ENCODE results near the gene MAGEA11. TPM values are rescaled to one million over a fixed set of nuclear protein-coding genes. Genes with fewer than 3 reads are reported as not detected.

Gene MAGEA11
- total and polyA plus RNA-seq, 2 of the 4 experiments (the other 2 are of a cell fraction) = not detected

- H2BK15ac ChIP-seq (ENCODE audit: low read depth, low read length) = no peak overlapping the region
- no peak for TF ChIP-seq RAD21 (IDR thresholded peaks at IDR 0.05; ENCODE audit: low read length)
- no peak for TF ChIP-seq FOS (IDR thresholded peaks at IDR 0.05; ENCODE audit: low read depth, low read length)
- no peak for TF ChIP-seq RFX5 (IDR thresholded peaks at IDR 0.05; ENCODE audit: low read depth, low read length)
- no peak for TF ChIP-seq SMC3 (IDR thresholded peaks at IDR 0.05; ENCODE audit: low read depth, low read length)
- TF ChIP-seq RCOR1 (IDR thresholded peaks at IDR 0.05; ENCODE audit: insufficient replicate concordance, low read length) = no peak
- TF ChIP-seq USF2 (IDR thresholded peaks at IDR 0.05; ENCODE audit: low read depth, low read length) = no peak
- TF ChIP-seq CTCF (conservative IDR thresholded peaks at IDR 0.05; ENCODE audit: low read depth, low read length) = no peak
- no peak for TF ChIP-seq CEBPB (IDR thresholded peaks at IDR 0.05; ENCODE audit: low read depth, low read length)
- no peak for TF ChIP-seq POLR2A (IDR thresholded peaks at IDR 0.05; ENCODE audit: low read depth, low read length)
- no peak for TF ChIP-seq BHLHE40 (IDR thresholded peaks at IDR 0.05; ENCODE audit: low read depth, low read length)
- no peak for TF ChIP-seq MXI1 (IDR thresholded peaks at IDR 0.05; ENCODE audit: borderline replicate concordance, low read depth, low read length)
- TF ChIP-seq MAFK (IDR thresholded peaks at IDR 0.05; ENCODE audit: low read depth, low read length) = no peak
- TF ChIP-seq MAZ (IDR thresholded peaks at IDR 0.05; ENCODE audit: borderline replicate concordance, low read depth, low read length) = no peak
- TF ChIP-seq NFE2L2 (IDR thresholded peaks at IDR 0.05; ENCODE audit: low read depth, low read length) = no peak
- TF ChIP-seq CHD1 (IDR thresholded peaks at IDR 0.05; ENCODE audit: low read depth, low read length) = no peak
- no peak for TF ChIP-seq ELK1 (IDR thresholded peaks at IDR 0.05; ENCODE audit: borderline replicate concordance, low read depth, low read length)
- intact Hi-C loops (cut with micrococcal nuclease) (no loop called here), in situ Hi-C loops (cut with MboI; ENCODE audit: low sequenced_read_pairs) (loop anchor here (25.0 kb wide), 1 partner anchor 119 kb away; no protein-coding TSS in a partner anchor), dilution Hi-C loops (cut with HindIII; ENCODE audit: low sequenced_read_pairs, unreplicated experiment) (no loop called here)
- H2BK20ac ChIP-seq (ENCODE audit: low read depth, low read length) = no peak overlapping the region
- no peaks in the 10 kb centered on the region for H3K4me1 ChIP-seq (ENCODE audit: control insufficient read depth, insufficient read depth, low read length)
- POLR2A ChIA-PET (ENCODE audit: unreplicated experiment) = no interaction called here
- H3K9me3 ChIP-seq (ENCODE audit: control insufficient read depth, insufficient read depth, low read length) = no peaks in the 10 kb centered on the region
- no peak overlapping the region for H3K14ac ChIP-seq (replicated peaks; ENCODE audit: low read depth, low read length)
- ATAC-seq (ENCODE audit: low read depth) (no peak), DNase-seq (no peak)
- no peak overlapping the region for H2AFZ ChIP-seq (replicated peaks; ENCODE audit: low read length, poor library complexity)
- no peaks in the 10 kb centered on the region for H4K20me1 ChIP-seq (ENCODE audit: insufficient read depth, low read length)
- no peak overlapping the region for H2AK9ac ChIP-seq (replicated peaks; ENCODE audit: low read depth, low read length, poor library complexity)
- H3K4me2 ChIP-seq (ENCODE audit: low read depth, low read length) = no peak overlapping the region
- no peak overlapping the region for H3K56ac ChIP-seq (ENCODE audit: extremely low read depth, insufficient read depth, low read length)
- H3K18ac ChIP-seq (ENCODE audit: low read depth, low read length) = no peak overlapping the region
- H3K9ac ChIP-seq (ENCODE audit: low read depth, low read length) = no peak overlapping the region
- no peaks in the 10 kb centered on the region for H3K36me3 ChIP-seq (ENCODE audit: control insufficient read depth, insufficient read depth, low read length)
- peaks cover 2% of the 10 kb centered on the region; the same call in 1 of the 2 replicates for H3K27me3 ChIP-seq (ENCODE audit: control insufficient read depth, insufficient read depth, low read length)
- no peak overlapping the region for H2BK120ac ChIP-seq (ENCODE audit: low read depth, low read length)
- no peaks in the 10 kb centered on the region for H3K9me1 ChIP-seq (ENCODE audit: insufficient read depth, low read length)
- no peak overlapping the region for H3K27ac ChIP-seq (ENCODE audit: insufficient read depth, low read length)
- CTCF ChIA-PET = no interaction called here
- no peak overlapping the region for H4K8ac ChIP-seq (ENCODE audit: low read depth in 2 of 2, low read length in 2 of 2)
- no peak overlapping the region for H3K4me3 ChIP-seq (ENCODE audit: insufficient read depth, low read depth, low read length)
- H3K23ac ChIP-seq (ENCODE audit: low read depth, low read length) = no peak overlapping the region
- no CpG with 5 or more reads among the region's 1 CpG for WGBS, 2 experiments (ENCODE audit: extremely low coverage in 2 of 2, insufficient read length in 1 of 2)
- no peaks in the 10 kb centered on the region for H3K79me1 ChIP-seq (ENCODE audit: low read depth in 1 of 2, low read length in 2 of 2)
- no peak overlapping the region for H2AK5ac ChIP-seq (ENCODE audit: low read depth, low read length)
- H4K91ac ChIP-seq (ENCODE audit: insufficient read depth, low read depth, low read length) = no peak overlapping the region
- no peak overlapping the region for H3K4ac ChIP-seq (ENCODE audit: low read depth, low read length)
- no TSS peak for BruUV-seq (replicated peaks)
- no peak overlapping the region for H4K5ac ChIP-seq (ENCODE audit: low read depth, low read length)
- no peak overlapping the region for H2BK5ac ChIP-seq (ENCODE audit: low read depth, low read length, poor library complexity, severe bottlenecking)
These were observed 6.9 kb downstream of the MAGEA11 start for GRCh38 chrX:149718757-149719156.
